GM19463 (cell line): Measurements from ENCODE around the gene RAPGEF6.
"Not testable (repeated sequence)": the region's sequence is repeated elsewhere in the genome, so short reads cannot be mapped to it uniquely, and the experiment has no call there.

Source experiments
- ATAC-seq: cut with Tn5 transposase; IDR thresholded peaks from one replicate; pipeline ENCODE4 v1.9.1; 2021; ENCODE audit warnings: mild to moderate bottlenecking, moderate library complexity; ENCODE audit not compliant: unreplicated experiment

RAPGEF6 gene

GRCh38 chr5:131459216-131459615 lies 175.8 kb downstream of the RAPGEF6 start:
- ATAC-seq, result no peak

DNA sequence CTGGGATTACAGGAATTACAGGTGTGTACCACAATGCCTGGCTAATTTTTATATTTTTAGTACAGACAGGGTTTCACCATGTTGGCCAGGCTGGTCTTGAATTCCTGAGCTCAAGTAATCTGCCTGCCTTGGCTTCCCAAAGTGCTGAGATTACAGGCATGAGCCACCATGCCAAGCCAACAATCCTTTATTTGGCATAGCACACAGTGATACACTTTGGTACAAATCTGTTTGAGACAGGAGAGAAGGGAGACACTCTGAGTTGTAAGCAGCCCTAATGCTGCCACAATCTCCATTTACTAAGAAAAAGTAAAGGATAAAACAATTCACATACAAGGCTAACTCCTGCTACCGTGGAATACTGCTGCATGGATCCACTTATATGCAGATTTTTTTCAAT lies 177.8 kb downstream of the RAPGEF6 start:
- ATAC-seq, result no peak

DNA sequence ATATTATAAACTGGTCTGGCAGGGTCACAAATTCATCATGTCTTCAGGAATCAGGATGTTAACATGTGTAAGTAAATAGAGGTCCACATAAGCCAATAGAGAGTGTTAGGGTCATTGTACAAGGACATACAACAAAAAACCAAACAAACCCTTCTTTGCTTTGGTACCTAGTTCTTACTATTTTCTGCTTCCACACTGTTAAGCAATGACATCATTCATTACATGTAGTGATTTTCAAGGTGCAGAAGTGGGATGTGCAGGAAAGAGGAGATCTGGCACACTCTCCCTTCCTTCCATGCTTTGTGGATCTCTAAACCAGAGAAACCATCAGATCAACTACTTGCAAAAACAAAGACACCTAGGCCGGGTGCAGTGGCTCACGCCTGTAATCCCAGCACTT lies 184.1 kb downstream of the RAPGEF6 start:
- ATAC-seq, result no peak

- no peak for ATAC-seq
These were observed 193.8 kb downstream of the RAPGEF6 start for GRCh38 chr5:131441184-131441583.

DNA sequence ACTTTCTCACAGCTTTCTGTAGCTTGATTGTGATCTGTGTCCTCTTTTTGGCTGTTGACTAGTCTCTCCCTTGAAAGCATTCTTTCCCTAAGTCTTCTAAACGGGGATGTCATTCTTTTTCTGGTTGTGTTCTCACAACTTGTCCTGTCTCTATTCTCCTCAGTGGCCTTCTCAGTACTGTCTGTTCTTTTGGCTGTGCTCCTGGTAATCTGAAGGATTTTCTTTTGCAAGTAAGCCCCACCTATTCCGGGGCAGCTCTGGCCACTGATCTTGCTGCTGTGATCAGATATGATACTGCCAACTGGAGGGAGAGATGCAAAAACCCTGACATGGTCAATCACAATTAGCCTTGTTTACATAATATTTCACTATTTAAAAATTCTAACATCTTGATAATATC lies 198.9 kb downstream of the RAPGEF6 start:
- no peak for ATAC-seq

- no peak for ATAC-seq
These were observed 201.9 kb downstream of the RAPGEF6 start for GRCh38 chr5:131433109-131433508.

- no peak for ATAC-seq
These were observed 203.2 kb downstream of the RAPGEF6 start for GRCh38 chr5:131431794-131432193.

- no peak for ATAC-seq
These were observed 204.2 kb downstream of the RAPGEF6 start for GRCh38 chr5:131430794-131431193.

DNA sequence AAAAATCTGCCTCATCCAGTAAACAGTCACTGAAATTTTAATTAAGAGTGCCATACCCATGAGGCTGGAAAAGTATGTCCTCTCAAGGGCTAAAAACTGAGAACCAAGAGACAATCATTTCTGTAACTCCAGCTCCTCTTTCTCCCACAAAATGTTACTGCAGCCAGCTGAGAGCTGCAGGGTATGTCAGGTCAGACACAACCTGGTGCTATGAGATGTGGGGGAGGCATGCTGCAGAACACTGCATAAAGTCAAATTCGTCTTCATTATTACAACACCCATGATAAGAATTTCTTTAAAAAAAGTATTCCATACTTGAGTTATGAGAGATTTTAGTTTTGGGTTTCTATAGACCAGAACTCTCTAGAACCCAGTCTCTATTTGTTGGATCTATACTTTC lies 209.0 kb downstream of the RAPGEF6 start:
- ATAC-seq, result no peak

GRCh38 chr5:131423056-131423455 lies 212.0 kb downstream of the RAPGEF6 start:
- no peak for ATAC-seq

DNA sequence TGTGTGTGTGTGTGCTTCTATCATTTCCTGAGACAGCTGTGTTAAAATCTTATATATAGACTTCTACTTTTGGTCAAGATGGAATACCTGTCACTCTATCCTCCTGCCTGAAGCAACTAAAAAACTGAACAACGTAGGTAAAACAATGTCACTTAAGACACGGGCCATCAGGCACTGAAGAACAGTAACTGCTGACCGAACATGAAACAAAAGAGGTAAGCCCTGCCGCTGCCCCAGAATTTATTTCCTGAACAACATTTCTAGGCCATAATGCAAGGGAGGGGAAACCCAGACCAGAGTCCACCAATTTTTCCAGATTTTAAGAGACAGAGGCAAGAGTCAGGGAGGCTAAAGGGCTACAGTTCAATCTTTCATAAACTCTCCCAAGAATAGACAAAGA lies 215.2 kb downstream of the RAPGEF6 start:
- ATAC-seq, result no peak

GRCh38 chr5:131418846-131419245 lies 216.2 kb downstream of the RAPGEF6 start:
- ATAC-seq, result no peak

GRCh38 chr5:131417240-131417869 lies 217.7 kb downstream of the RAPGEF6 start:
- ATAC-seq, result peak; percentile 27

- peak; percentile 66 for ATAC-seq
These were observed 218.3 kb downstream of the RAPGEF6 start for GRCh38 chr5:131416729-131417128.

GRCh38 chr5:131413605-131414559 lies 221.1 kb downstream of the RAPGEF6 start:
- peak; percentile 75 for ATAC-seq

DNA sequence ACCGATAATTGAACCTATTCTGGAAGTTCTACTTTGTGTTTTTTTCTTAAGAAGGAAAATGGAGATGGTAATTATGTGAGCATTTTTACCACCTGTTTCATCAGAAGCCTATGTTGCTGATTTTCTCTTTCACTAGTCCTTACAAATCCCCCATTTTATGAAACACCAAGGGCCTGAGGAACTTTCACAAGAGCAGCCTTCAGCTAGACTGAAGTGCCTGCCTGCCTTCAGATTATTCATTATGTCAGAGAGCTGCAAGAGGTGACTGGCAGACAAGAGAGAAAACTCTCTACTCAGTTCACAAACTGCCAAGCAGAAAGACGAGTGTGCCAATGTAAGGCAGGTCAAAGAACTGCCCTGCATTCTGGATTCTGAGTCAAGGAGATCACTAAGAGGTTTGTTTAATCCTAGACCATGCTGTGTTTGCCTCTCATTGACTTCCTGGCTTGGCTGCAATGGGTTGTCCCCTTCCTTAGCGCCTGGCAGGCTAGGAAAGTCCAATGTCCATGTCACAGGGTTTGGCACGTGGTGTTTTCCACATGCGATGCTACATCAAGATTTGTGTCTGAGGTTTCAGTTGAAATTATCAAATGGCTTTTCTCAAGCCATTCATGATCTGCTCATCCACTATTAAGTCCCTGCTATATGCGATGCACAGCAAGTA lies 227.9 kb downstream of the RAPGEF6 start:
- no peak for ATAC-seq

DNA sequence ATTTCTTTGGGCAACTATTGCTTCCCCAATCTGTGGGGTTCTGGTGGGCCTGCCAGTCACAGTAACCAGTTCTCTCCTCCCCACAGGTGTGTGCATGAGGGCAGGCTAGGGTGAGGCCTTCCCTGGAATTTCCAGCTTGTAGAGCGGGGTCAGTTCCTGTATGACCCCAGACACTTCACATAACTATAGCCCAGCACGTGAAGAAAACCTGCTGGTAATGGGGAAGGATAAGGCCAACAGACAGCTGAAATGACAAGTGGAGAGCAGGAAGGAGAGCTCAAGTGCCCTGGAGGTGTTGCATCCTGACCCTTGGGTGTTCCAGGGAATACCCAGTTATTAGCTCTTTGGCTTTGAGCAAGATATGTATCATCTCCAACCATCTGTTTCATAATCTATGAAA lies 229.0 kb downstream of the RAPGEF6 start:
- ATAC-seq, result no peak

- no peak for ATAC-seq
These were observed 229.4 kb downstream of the RAPGEF6 start for GRCh38 chr5:131405674-131406073.

GRCh38 chr5:131400585-131400984 lies 234.4 kb downstream of the RAPGEF6 start:
- ATAC-seq, result no peak

DNA sequence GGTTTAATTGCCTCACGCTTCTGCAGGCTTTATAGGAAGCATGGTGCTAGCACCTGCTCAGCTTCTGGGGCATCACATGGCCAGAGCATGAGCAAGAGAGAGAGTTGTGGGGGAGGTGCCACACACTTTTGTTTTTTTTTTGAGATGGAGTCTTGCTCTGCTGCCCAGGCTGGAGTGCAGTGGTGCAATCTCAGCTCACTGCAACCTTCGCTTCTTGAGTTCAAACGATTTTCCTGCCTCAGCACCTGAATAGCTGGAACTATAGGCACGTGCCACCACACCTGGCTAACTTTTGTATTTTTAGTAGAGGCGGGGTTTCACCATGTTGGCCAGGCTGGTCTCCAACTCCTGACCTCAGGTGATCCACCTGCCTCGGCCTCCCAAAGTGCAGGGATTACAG lies 236.0 kb downstream of the RAPGEF6 start:
- not testable (repeated sequence) for ATAC-seq

GRCh38 chr5:131396630-131397273 lies 238.3 kb downstream of the RAPGEF6 start:
- no peak for ATAC-seq
